ENCODE results near the gene NDUFC1.

The NDUFC1 gene

GRCh38 chr4:139241086-139241783, 61.0 kb downstream of the NDUFC1 start:
- Histone ChIP-seq H3K4me1 (no peaks in the 10 kb centered on the region), H3K9me3 (ENCODE audit: control insufficient read depth, low read length) (no peaks in the 10 kb centered on the region), H3K27me3 (ENCODE audit: control insufficient read depth, insufficient read depth, low read length) (no peaks in the 10 kb centered on the region), H3K79me2 (no peaks in the 10 kb centered on the region), H2AFZ (no peak overlapping the region), H3K4me2 (ENCODE audit: low read length) (no peak overlapping the region), H3K4me3 (ENCODE audit: low read depth, low read length) (no peak overlapping the region), H3K9ac (no peak overlapping the region), H3K27ac (no peak overlapping the region), H3K36me3 (ENCODE audit: control insufficient read depth, insufficient read depth, low read length) (no peaks in the 10 kb centered on the region)
- no peak for TF ChIP-seq CTCF (IDR thresholded peaks at IDR 0.05)
